ENCODE data around the gene TNFRSF8. TPM values are rescaled to one million over a fixed set of nuclear protein-coding genes. Genes with fewer than 3 reads are reported as not detected.

TNFRSF8 gene
- total and polyA plus RNA-seq, 9 of the 15 experiments (the other 6 are each of a cell fraction or from before 2014, with no cell fraction given): 3.5 to 38.4 (median 17.1) TPM

- TF ChIP-seq HNRNPH1 (optimal IDR thresholded peaks at IDR 0.05; ENCODE audit: low read depth, low read length): no peak
- no peak for TF ChIP-seq EWSR1 (IDR thresholded peaks at IDR 0.05; ENCODE audit: borderline replicate concordance, low read depth, partially characterized antibody)
- peak; percentile 83 for TF ChIP-seq POLR2AphosphoS5 (IDR thresholded peaks at IDR 0.05; ENCODE audit: control insufficient read depth, insufficient read depth, low read depth, low read length)
- no peak for TF ChIP-seq ZNF407 (IDR thresholded peaks at IDR 0.05; ENCODE audit: low read depth)
- peak; percentile 94 for TF ChIP-seq KLF16 (IDR thresholded peaks at IDR 0.05)
- no peak for TF ChIP-seq ATF1 (CRISPR knock-in tag; IDR thresholded peaks at IDR 0.05)
- peak; percentile 89 for TF ChIP-seq ATF1 (tag; IDR thresholded peaks at IDR 0.05)
- TF ChIP-seq SRF (CRISPR knock-in tag; IDR thresholded peaks at IDR 0.05): no peak; a peak in 2 of 4 replicates
- peak; percentile 89 for TF ChIP-seq ZNF644 (tag; IDR thresholded peaks at IDR 0.05; ENCODE audit: low read depth)
- no peak for TF ChIP-seq SMC3 (conservative IDR thresholded peaks at IDR 0.05; ENCODE audit: insufficient read depth, low read depth, low read length)
- no peak for TF ChIP-seq FOXA3 (CRISPR knock-in tag; conservative IDR thresholded peaks at IDR 0.05 in 1 of 2, IDR thresholded peaks at IDR 0.05 in 1 of 2)
- TF ChIP-seq RBM15 (IDR thresholded peaks at IDR 0.05; ENCODE audit: insufficient read depth, low read length): no peak
Measured at GRCh38 chr1:12038356-12039163, 24.5 kb upstream of the TNFRSF8 start (continued).
